Upper lobe of right lung (tissue), 1 donor: ENCODE results near the gene C6orf136. TPM values are rescaled to one million over a fixed set of nuclear protein-coding genes. Genes with fewer than 3 reads are reported as not detected.

Experiments used
- ATAC-seq: fragments of 200-7000 bp; cut with Tn5 transposase; one replicate; pipeline ENCODE4 v1.9.1; 2020; ENCODE audit warnings: mild to moderate bottlenecking, moderate library complexity
- DNase-seq: peaks from one replicate; pipeline ENCODE4 v3.0.0-alpha.2; 2020
- H3K27ac ChIP-seq: fragments of 200-600 bp; one replicate; pipeline ENCODE4 v1.8.0; 2022
- H3K27me3 ChIP-seq: fragments of 200-600 bp; one replicate; pipeline ENCODE4 v1.8.0; 2022; ENCODE audit warnings: mild to moderate bottlenecking
- H3K36me3 ChIP-seq: fragments of 200-600 bp; one replicate; pipeline ENCODE4 v1.8.0; 2022
- H3K4me1 ChIP-seq: fragments of 200-600 bp; one replicate; pipeline ENCODE4 v1.8.0; 2022
- H3K4me3 ChIP-seq: fragments of 200-600 bp; one replicate; pipeline ENCODE4 v1.8.0; 2022; ENCODE audit warnings: mild to moderate bottlenecking
- H3K9me3 ChIP-seq: fragments of 200-600 bp; one replicate; pipeline ENCODE4 v1.8.0; 2022
- intact Hi-C: fragments of 100-400 bp; cut with DNase I; formaldehyde crosslinking; loops from one replicate; pipeline ENCODE4 v1.11.0; 2022
- total RNA-seq: library from RNA; stranded (reverse); fragmentation: NEBNext Ultra II Directional; extraction: Animal tissue kit (Norgen Biotek cat#: 25700); gene quantifications from one replicate; pipeline ENCODE4 v1.2.1, GENCODE V29; 2021
- TF ChIP-seq, protein P1 (sequence below): fragments of 200-600 bp; IDR thresholded peaks from one replicate; pipeline ENCODE4 v1.8.0; 2022; ENCODE audit warnings: antibody characterized with exemption
- donor health status: DM: no; HTN: yes; CAD: no; lungs with severe emphysema.

The C6orf136 gene
- total RNA-seq, 1 donor from 2014 or later, result 22.8 TPM

DNA sequence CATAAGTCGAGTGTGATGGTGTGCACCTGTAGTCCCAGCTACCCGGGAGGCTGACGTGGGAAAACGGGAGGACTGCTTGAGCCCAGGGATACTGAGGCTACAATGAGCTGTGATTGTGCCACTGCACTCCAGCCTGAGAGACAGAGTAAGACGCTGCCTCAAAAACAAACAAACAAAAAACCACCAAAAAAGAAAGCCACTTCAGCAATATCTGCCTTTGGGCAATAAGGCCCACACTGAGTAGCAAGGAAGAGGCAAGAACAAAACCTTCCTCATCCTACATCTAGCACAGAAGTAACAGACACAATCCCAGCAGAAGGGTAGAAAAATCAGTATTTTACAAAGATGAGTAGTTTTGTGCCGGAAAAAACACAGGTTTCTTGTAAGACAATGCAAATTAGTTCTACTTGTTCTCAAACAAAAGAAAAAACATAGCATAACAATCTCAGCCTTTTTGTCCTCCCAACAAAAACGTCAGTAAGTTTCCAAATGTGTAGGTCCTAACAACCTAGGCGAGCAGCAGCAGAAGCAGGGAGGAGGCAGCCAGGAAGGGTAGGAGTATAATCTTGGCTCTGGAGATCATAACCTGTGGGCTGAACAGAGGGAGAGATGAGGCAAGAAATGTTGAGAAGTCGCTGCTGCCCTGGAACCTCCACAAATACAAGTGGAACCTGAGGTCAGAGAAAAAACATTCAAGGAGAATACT is 35.6 kb upstream of the C6orf136 start:
- no peak overlapping the region for H3K27ac ChIP-seq
- H3K9me3 ChIP-seq, result no peaks in the 10 kb centered on the region
- peaks cover 39% of the 10 kb centered on the region for H3K36me3 ChIP-seq
- H3K4me3 ChIP-seq, result no peak overlapping the region
- no peaks in the 10 kb centered on the region for H3K27me3 ChIP-seq
- intact Hi-C loops, result no loop called here
- DNase-seq (no peak), ATAC-seq (no peak)
- TF ChIP-seq, protein P1, sequence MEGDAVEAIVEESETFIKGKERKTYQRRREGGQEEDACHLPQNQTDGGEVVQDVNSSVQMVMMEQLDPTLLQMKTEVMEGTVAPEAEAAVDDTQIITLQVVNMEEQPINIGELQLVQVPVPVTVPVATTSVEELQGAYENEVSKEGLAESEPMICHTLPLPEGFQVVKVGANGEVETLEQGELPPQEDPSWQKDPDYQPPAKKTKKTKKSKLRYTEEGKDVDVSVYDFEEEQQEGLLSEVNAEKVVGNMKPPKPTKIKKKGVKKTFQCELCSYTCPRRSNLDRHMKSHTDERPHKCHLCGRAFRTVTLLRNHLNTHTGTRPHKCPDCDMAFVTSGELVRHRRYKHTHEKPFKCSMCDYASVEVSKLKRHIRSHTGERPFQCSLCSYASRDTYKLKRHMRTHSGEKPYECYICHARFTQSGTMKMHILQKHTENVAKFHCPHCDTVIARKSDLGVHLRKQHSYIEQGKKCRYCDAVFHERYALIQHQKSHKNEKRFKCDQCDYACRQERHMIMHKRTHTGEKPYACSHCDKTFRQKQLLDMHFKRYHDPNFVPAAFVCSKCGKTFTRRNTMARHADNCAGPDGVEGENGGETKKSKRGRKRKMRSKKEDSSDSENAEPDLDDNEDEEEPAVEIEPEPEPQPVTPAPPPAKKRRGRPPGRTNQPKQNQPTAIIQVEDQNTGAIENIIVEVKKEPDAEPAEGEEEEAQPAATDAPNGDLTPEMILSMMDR, result no peak
- peaks cover 30% of the 10 kb centered on the region for H3K4me1 ChIP-seq

DNA sequence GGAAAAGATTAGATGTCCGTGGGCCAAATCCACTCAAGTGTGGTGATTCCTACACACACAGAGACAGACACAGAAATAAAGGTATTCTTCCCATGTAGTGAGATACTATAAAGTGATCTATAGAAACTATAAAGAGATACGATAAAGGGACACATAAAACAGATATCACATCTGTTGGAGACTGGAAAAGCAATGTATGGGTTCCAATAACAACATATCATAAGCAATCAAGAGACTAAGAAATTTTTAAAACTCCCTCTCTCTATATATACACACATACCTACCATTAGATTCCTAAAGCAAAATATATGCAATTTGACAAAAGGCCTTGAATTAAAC is 35.1 kb upstream of the C6orf136 start:
- H3K4me1 ChIP-seq, result peaks cover 30% of the 10 kb centered on the region
- DNase-seq (no peak), ATAC-seq (no peak)
- intact Hi-C loops, result no loop called here
- no peak overlapping the region for H3K27ac ChIP-seq
- H3K27me3 ChIP-seq, result no peaks in the 10 kb centered on the region
- H3K4me3 ChIP-seq, result no peak overlapping the region
- H3K36me3 ChIP-seq, result peaks cover 39% of the 10 kb centered on the region
- no peaks in the 10 kb centered on the region for H3K9me3 ChIP-seq
- TF ChIP-seq, protein P1, result no peak

DNA sequence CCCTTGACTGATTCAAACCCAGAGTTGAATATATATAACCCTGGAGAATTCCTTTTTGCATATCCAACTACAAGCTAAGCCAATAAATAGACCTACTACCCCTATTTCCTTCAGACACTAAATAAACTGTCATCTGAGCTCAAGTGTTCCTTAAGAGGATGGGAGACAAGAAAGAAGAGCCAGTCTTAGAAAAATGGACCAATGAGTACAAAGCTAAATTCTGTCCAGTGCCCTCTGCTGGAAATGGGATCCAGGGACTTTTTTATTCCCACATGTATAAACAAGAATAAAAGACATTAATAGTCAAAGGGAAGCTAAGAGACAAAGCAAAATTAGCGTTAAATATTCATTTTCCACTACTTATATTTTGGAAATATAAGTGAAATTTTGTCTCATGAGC is 34.7 kb upstream of the C6orf136 start:
- intact Hi-C loops, result no loop called here
- H3K36me3 ChIP-seq, result peaks cover 37% of the 10 kb centered on the region
- H3K4me1 ChIP-seq, result peaks cover 30% of the 10 kb centered on the region
- DNase-seq (no peak), ATAC-seq (no peak)
- TF ChIP-seq, protein P1, result peak; percentile 41
- peak overlapping the region; percentile 20 for H3K27ac ChIP-seq
- no peak overlapping the region for H3K4me3 ChIP-seq
- H3K9me3 ChIP-seq, result no peaks in the 10 kb centered on the region
- H3K27me3 ChIP-seq, result no peaks in the 10 kb centered on the region

DNA sequence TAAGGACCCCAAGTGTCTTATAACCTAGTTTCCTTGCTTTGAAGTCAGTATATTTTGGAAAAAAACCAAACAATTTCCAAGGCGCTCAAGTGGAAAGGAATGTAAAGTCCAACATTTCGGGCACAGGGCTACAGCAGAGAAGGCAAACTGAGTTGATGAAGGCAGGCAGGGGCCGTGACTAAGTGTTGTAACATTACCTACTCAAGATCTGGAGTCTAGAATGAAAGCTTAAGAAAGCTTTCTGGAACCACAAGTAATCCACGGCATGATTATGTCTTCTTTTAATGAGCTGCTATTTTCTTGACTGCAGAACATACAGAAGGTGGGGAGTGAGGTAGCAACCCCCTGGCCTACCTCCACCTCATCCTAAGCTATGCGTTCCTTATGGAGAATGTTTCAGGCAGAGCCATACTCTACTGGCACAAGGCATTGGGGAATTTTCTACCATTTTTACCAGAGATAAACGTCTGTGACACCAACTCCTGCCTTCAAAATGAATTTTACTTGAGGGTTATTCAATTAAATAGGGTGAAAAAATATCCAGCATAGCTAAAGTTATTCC is 34.2 kb upstream of the C6orf136 start:
- TF ChIP-seq, protein P1, result no peak
- H3K9me3 ChIP-seq, result no peaks in the 10 kb centered on the region
- ATAC-seq (no peak), DNase-seq (no peak)
- H3K4me1 ChIP-seq, result peaks cover 30% of the 10 kb centered on the region
- H3K27ac ChIP-seq, result peak overlapping the region; percentile 20
- intact Hi-C loops, result no loop called here
- peaks cover 31% of the 10 kb centered on the region for H3K36me3 ChIP-seq
- H3K4me3 ChIP-seq, result no peak overlapping the region
- H3K27me3 ChIP-seq, result no peaks in the 10 kb centered on the region

DNA sequence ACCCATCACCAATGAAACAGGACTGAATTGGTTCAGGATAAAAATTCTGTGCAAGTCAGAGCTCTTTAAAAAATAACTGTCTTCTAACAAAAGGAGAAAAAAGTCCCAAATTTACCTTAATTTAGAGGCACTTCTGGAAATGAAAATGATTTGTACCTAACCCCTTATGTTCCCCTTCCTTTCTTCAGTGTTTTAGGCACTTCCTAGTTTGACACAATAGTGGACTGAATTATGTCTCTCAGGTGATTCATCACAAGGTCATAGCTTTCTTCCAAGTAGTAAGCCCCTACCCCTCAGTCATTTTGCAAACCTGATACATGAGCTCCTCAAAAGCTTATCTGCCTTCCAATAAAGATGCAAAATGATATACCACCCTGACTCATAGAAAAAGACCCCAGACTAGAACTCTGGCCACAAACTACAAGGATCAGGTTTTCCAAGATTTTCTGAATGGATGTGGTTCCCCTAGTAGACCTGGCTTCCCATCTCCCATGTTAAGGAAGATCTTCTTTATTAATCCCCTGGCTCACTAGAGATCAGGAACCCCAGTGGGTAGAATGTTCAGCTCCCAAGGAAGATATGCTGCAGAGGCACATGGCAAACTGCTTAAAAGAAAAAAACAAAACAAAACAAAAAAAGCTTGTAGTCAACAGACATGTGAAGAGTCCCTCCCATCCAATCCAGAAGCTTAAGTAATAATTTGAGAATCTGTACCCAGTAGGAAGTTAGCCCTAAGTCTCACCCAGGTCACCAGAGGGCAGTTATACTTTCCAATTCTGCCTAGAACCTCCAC is 33.5 kb upstream of the C6orf136 start:
- ATAC-seq (no peak), DNase-seq (no peak)
- peaks cover 24% of the 10 kb centered on the region for H3K36me3 ChIP-seq
- H3K4me1 ChIP-seq, result peaks cover 32% of the 10 kb centered on the region
- H3K9me3 ChIP-seq, result no peaks in the 10 kb centered on the region
- peak overlapping the region; percentile 99 for H3K27ac ChIP-seq
- TF ChIP-seq, protein P1, result no peak
- no peaks in the 10 kb centered on the region for H3K27me3 ChIP-seq
- intact Hi-C loops, result no loop called here
- H3K4me3 ChIP-seq, result peak overlapping the region; percentile 70
